D341Med (cell line): ENCODE results near the gene RAB11FIP4.
"Not testable (repeated sequence)": the region's sequence is repeated elsewhere in the genome, so short reads cannot be mapped to it uniquely, and the experiment has no call there.

Source experiments
- DNase-seq: peaks from one replicate; pipeline ENCODE4 v3.0.0; 2012; ENCODE audit warnings: low spot score

The RAB11FIP4 gene

GRCh38 chr17:31391496-31391949 lies at the start of gene RAB11FIP4:
Gene RAB11FIP4 (plus strand): TSS chr17:31391675. CDS start chr17:31391853, 178 bp downstream.
- DNase-seq: peak; percentile 93

- not testable (repeated sequence) for DNase-seq
Observed at GRCh38 chr17:31345191-31345747, 46.2 kb upstream of the RAB11FIP4 start.

- no peak for DNase-seq
Observed at GRCh38 chr17:31349454-31349853, 42.0 kb upstream of the RAB11FIP4 start.

GRCh38 chr17:31355935-31356334 lies 35.5 kb upstream of the RAB11FIP4 start:
- DNase-seq: no peak

- DNase-seq: no peak
Observed at GRCh38 chr17:31357091-31357490, 34.4 kb upstream of the RAB11FIP4 start.

GRCh38 chr17:31357839-31358394 lies 33.6 kb upstream of the RAB11FIP4 start:
- DNase-seq: no peak

GRCh38 chr17:31364012-31364411 lies 27.5 kb upstream of the RAB11FIP4 start:
- DNase-seq: no peak

GRCh38 chr17:31366088-31366487 lies 25.4 kb upstream of the RAB11FIP4 start:
- DNase-seq: no peak

- DNase-seq: no peak
Observed at GRCh38 chr17:31369266-31369665, 22.2 kb upstream of the RAB11FIP4 start.

GRCh38 chr17:31371511-31372097 lies 19.9 kb upstream of the RAB11FIP4 start:
- no peak for DNase-seq

- DNase-seq: peak; percentile 67
Observed at GRCh38 chr17:31373150-31374093, 18.1 kb upstream of the RAB11FIP4 start.

GRCh38 chr17:31374094-31374447 lies 17.4 kb upstream of the RAB11FIP4 start:
- no peak for DNase-seq

- DNase-seq: no peak
Observed at GRCh38 chr17:31374503-31374902, 17.0 kb upstream of the RAB11FIP4 start.

- DNase-seq: no peak
Observed at GRCh38 chr17:31378638-31379037, 12.8 kb upstream of the RAB11FIP4 start.

- no peak for DNase-seq
Observed at GRCh38 chr17:31379597-31380205, 11.8 kb upstream of the RAB11FIP4 start.

GRCh38 chr17:31381165-31381668 lies 10.3 kb upstream of the RAB11FIP4 start:
- no peak for DNase-seq

- DNase-seq: not testable (repeated sequence)
Observed at GRCh38 chr17:31382668-31383275, 8.7 kb upstream of the RAB11FIP4 start.

- not testable (repeated sequence) for DNase-seq
Observed at GRCh38 chr17:31383488-31383887, 8.0 kb upstream of the RAB11FIP4 start.

GRCh38 chr17:31385428-31386285 lies 5.8 kb upstream of the RAB11FIP4 start:
- no peak for DNase-seq

- DNase-seq: no peak
Observed at GRCh38 chr17:31386542-31387075, 4.9 kb upstream of the RAB11FIP4 start.
